Neural cell (in vitro differentiated cells): ENCODE data around the gene SPTBN2. TPM values are rescaled to one million over a fixed set of nuclear protein-coding genes. Genes with fewer than 3 reads are reported as not detected.

Source experiments
- H2AFZ ChIP-seq: fragments of 200-600, 300-800 bp; sonication (generic), shearing (Covaris generic); 2 replicates; pipeline ENCODE4 v1.6.0; 2014; ENCODE audit warnings: low read depth, mild to moderate bottlenecking, antibody characterized with exemption, low read length, moderate library complexity
- H3F3A ChIP-seq: fragments of 200-600 bp; shearing (Covaris generic); 2 replicates; pipeline ENCODE4 v1.6.1; 2016; ENCODE audit warnings: mild to moderate bottlenecking, moderate library complexity, mixed read lengths, antibody characterized with exemption, low read length; ENCODE audit not compliant: insufficient read depth, poor library complexity, severe bottlenecking
- H3K27ac ChIP-seq: fragments of 200-600, 300-800 bp; sonication (generic), shearing (Covaris generic); 2 replicates; pipeline ENCODE4 v1.5.1; 2014; ENCODE audit warnings: mild to moderate bottlenecking, low read length, moderate library complexity
- H3K27me3 ChIP-seq: fragments of 300-800, 200-600 bp; sonication (generic), shearing (Covaris generic); 2 replicates; pipeline ENCODE4 v1.6.0; 2014; ENCODE audit warnings: mild to moderate bottlenecking, low read depth, low read length, moderate library complexity; ENCODE audit not compliant: insufficient read depth
- H3K36me3 ChIP-seq: fragments of 300-800, 200-600 bp; sonication (generic), shearing (Covaris generic); 2 replicates; pipeline ENCODE4 v1.5.1; 2014; ENCODE audit warnings: mild to moderate bottlenecking, antibody characterized with exemption, low read length, moderate library complexity; ENCODE audit not compliant: insufficient read depth
- H3K4me2 ChIP-seq: fragments of 300-800, 200-600 bp; sonication (generic), shearing (Covaris generic); 2 replicates; pipeline ENCODE4 v1.6.0; 2014; ENCODE audit warnings: mild to moderate bottlenecking, low read length
- H3K4me3 ChIP-seq: fragments of 300-800, 200-600 bp; sonication (generic), shearing (Covaris generic); 2 replicates; pipeline ENCODE4 v1.5.1; 2014; ENCODE audit warnings: mild to moderate bottlenecking, low read length, moderate library complexity
- H3K79me2 ChIP-seq: fragments of 200-600 bp; shearing (Covaris generic); replicated peaks from 2 replicates; pipeline ENCODE4 v1.6.0; 2014; ENCODE audit warnings: mild to moderate bottlenecking, low read length, moderate library complexity; ENCODE audit not compliant: insufficient read depth
- H3K9ac ChIP-seq: fragments of 300-800, 200-600 bp; sonication (generic), shearing (Covaris generic); 2 replicates; pipeline ENCODE4 v1.6.1; 2016; ENCODE audit warnings: mild to moderate bottlenecking, low read length, mixed read lengths
- H3K9me2 ChIP-seq: fragments of 200-600 bp; shearing (Covaris generic); 2 replicates; pipeline ENCODE4 v1.6.1; 2016; ENCODE audit warnings: mild to moderate bottlenecking, low read length, mixed read lengths; ENCODE audit not compliant: insufficient read depth
- H3K9me3 ChIP-seq: fragments of 200-600, 300-800 bp; sonication (generic), shearing (Covaris generic); 2 replicates; pipeline ENCODE4 v1.6.1; 2016; ENCODE audit warnings: mild to moderate bottlenecking, mixed run types, low read length, moderate library complexity, mixed read lengths
- H4K20me1 ChIP-seq: fragments of 200-600 bp; shearing (Covaris generic); 2 replicates; pipeline ENCODE4 v1.6.1; 2016; ENCODE audit warnings: mild to moderate bottlenecking, mixed run types; ENCODE audit not compliant: insufficient read depth
- EP300 ChIP-seq: fragments of 450-650 bp; conservative IDR thresholded peaks from 2 replicates; pipeline ENCODE4 v1.6.1; 2014; ENCODE audit warnings: antibody characterized with exemption, mild to moderate bottlenecking, moderate library complexity; ENCODE audit not compliant: poor library complexity, severe bottlenecking
- EZH2 ChIP-seq: fragments of 200-600, 300-800 bp; shearing (Covaris generic), sonication (generic); IDR thresholded peaks from 2 replicates; pipeline ENCODE4 v1.6.1; 2014; ENCODE audit warnings: antibody characterized with exemption, low read length, borderline replicate concordance, mild to moderate bottlenecking; ENCODE audit not compliant: insufficient read depth, poor library complexity, severe bottlenecking
- MXI1 ChIP-seq: fragments of 450-650 bp; conservative IDR thresholded peaks from 2 replicates; pipeline ENCODE4 v1.6.1; 2014; ENCODE audit warnings: antibody characterized with exemption, mild to moderate bottlenecking; ENCODE audit not compliant: poor library complexity, severe bottlenecking
- POLR2AphosphoS5 ChIP-seq: IDR thresholded peaks from 2 replicates; pipeline ENCODE4 v1.6.1; 2012
- RAD21 ChIP-seq: fragments of 450-650 bp; conservative IDR thresholded peaks from 2 replicates; pipeline ENCODE4 v1.6.1; 2014; ENCODE audit warnings: antibody characterized with exemption, mild to moderate bottlenecking, moderate library complexity
- SMC3 ChIP-seq: fragments of 450-650 bp; conservative IDR thresholded peaks from 2 replicates; pipeline ENCODE4 v1.6.1; 2014; ENCODE audit warnings: antibody characterized with exemption, mild to moderate bottlenecking, moderate library complexity; ENCODE audit not compliant: poor library complexity
- TAF1 ChIP-seq: IDR thresholded peaks from 2 replicates; pipeline ENCODE4 v1.6.1; 2012; ENCODE audit warnings: low read depth
- polyA plus RNA-seq: library from polyadenylated mRNA; depleted of rRNA; stranded (reverse); fragments of >200 nt; gene quantifications from 2 replicates; pipeline ENCODE4 v1.2.3, GENCODE V29; 2014
- TF ChIP-seq, protein P1 (sequence below): IDR thresholded peaks from 2 replicates; pipeline ENCODE4 v1.6.1; 2012; ENCODE audit warnings: borderline replicate concordance
- TF ChIP-seq, protein P2 (sequence below): fragments of 450-650 bp; IDR thresholded peaks from 2 replicates; pipeline ENCODE4 v1.5.1; 2014; ENCODE audit warnings: antibody characterized with exemption, mild to moderate bottlenecking, moderate library complexity; ENCODE audit not compliant: poor library complexity, severe bottlenecking

SPTBN2 gene
- polyA plus RNA-seq, 1 donor from 2014 or later: 159 TPM

DNA sequence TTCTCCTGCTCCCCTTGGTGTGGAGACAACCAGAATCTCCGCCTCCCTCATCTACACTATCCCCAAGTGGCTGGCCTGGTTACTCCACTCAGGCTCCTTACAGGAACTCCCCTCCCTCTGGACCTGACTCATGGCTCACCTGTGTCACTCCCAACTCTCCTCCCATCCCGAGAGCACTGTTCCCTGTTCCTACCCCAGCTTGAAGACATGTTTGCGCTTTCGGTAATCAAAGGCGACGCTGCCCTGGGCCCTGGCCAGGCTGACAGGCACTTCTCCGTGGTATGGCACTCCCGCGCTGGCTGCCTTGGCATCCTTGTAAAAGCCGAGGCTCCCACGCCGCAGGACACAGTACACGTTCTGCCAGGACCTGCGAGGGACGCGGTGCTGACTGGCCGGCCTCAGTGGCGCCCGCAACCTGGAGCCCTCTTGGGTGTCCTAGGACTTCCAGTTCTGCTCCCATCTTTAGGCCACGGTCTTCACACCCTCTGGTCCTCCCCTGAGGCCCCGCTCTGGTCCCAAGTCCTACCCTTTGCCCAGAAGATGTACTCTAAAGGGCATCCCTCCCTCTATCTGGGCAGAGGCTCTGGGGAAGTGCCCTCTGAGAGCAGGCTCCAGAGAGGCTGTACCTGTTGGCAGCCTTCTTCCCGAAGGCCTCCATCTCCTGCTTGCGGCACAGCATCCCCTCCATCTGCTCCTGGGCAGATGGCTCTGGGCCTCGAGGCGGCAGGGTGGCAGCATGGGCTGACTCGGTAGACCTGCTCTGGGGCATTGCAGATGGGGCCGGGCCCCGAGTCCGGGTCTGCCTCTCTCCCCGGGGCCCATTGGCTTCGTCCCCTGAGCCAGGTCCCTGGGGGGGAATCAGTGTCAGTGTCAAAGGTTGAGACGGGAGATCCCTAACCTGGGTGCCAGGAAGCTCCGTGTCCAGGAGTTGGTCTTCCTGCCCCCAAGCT is 41.9 kb downstream of the SPTBN2 start:
- no peak overlapping the region for H3K4me2 ChIP-seq
- no peaks in the 10 kb centered on the region for H3F3A ChIP-seq
- no peak overlapping the region for H3K4me3 ChIP-seq
- H3K27ac ChIP-seq: no peak overlapping the region
- TF ChIP-seq MXI1 (no peak), EZH2 (no peak), TAF1 (no peak), POLR2AphosphoS5 (no peak), RAD21 (no peak), SMC3 (no peak), EP300 (no peak)
- TF ChIP-seq, protein P1, sequence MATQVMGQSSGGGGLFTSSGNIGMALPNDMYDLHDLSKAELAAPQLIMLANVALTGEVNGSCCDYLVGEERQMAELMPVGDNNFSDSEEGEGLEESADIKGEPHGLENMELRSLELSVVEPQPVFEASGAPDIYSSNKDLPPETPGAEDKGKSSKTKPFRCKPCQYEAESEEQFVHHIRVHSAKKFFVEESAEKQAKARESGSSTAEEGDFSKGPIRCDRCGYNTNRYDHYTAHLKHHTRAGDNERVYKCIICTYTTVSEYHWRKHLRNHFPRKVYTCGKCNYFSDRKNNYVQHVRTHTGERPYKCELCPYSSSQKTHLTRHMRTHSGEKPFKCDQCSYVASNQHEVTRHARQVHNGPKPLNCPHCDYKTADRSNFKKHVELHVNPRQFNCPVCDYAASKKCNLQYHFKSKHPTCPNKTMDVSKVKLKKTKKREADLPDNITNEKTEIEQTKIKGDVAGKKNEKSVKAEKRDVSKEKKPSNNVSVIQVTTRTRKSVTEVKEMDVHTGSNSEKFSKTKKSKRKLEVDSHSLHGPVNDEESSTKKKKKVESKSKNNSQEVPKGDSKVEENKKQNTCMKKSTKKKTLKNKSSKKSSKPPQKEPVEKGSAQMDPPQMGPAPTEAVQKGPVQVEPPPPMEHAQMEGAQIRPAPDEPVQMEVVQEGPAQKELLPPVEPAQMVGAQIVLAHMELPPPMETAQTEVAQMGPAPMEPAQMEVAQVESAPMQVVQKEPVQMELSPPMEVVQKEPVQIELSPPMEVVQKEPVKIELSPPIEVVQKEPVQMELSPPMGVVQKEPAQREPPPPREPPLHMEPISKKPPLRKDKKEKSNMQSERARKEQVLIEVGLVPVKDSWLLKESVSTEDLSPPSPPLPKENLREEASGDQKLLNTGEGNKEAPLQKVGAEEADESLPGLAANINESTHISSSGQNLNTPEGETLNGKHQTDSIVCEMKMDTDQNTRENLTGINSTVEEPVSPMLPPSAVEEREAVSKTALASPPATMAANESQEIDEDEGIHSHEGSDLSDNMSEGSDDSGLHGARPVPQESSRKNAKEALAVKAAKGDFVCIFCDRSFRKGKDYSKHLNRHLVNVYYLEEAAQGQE: no peak
- TF ChIP-seq, protein P2, sequence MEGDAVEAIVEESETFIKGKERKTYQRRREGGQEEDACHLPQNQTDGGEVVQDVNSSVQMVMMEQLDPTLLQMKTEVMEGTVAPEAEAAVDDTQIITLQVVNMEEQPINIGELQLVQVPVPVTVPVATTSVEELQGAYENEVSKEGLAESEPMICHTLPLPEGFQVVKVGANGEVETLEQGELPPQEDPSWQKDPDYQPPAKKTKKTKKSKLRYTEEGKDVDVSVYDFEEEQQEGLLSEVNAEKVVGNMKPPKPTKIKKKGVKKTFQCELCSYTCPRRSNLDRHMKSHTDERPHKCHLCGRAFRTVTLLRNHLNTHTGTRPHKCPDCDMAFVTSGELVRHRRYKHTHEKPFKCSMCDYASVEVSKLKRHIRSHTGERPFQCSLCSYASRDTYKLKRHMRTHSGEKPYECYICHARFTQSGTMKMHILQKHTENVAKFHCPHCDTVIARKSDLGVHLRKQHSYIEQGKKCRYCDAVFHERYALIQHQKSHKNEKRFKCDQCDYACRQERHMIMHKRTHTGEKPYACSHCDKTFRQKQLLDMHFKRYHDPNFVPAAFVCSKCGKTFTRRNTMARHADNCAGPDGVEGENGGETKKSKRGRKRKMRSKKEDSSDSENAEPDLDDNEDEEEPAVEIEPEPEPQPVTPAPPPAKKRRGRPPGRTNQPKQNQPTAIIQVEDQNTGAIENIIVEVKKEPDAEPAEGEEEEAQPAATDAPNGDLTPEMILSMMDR: no peak
- H2AFZ ChIP-seq: no peak overlapping the region
- H3K27me3 ChIP-seq: no peaks in the 10 kb centered on the region
- no peaks in the 10 kb centered on the region for H3K36me3 ChIP-seq
- H3K9me3 ChIP-seq: no peaks in the 10 kb centered on the region
- H4K20me1 ChIP-seq: no peaks in the 10 kb centered on the region
- H3K9ac ChIP-seq: no peak overlapping the region
- H3K9me2 ChIP-seq: no peaks in the 10 kb centered on the region
- no peaks in the 10 kb centered on the region for H3K79me2 ChIP-seq

DNA sequence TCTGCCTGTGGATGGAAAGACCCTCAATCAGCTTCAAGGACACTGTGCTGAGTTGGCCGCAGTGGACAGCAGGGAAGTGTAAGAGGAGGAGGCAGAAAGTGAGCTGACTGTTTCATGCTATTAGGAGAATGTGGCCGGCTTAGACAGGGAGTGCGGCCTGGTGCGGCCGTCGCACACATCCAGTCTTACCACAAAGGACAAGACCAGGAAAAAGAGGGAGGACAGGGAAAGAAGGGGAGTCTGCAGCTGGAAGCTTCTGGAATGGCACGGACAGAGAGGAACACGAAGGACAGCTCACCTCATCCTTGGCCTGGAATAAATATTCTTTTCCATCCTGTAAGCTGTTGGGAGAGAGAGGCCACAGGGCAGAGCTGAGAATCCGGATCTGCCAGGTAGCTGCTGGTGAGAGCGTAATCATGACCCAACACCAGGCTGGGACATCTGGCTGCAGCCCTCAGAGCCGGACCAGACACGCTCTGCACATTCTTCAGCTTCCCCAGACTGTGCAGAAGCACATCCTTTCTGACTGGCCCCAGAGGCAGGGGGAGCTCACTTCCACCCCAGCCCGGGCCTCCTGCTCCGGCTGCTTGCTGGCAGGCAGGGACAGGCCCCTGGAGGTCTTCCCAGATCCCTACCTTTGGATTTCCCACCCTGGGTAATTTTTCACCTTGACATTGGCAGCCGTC is 42.8 kb downstream of the SPTBN2 start:
- no peaks in the 10 kb centered on the region for H3K79me2 ChIP-seq
- no peaks in the 10 kb centered on the region for H3K36me3 ChIP-seq
- H3K4me3 ChIP-seq: no peak overlapping the region
- no peak overlapping the region for H2AFZ ChIP-seq
- H3K27me3 ChIP-seq: no peaks in the 10 kb centered on the region
- H3K4me2 ChIP-seq: no peak overlapping the region
- no peaks in the 10 kb centered on the region for H4K20me1 ChIP-seq
- TF ChIP-seq, protein P1: no peak
- TF ChIP-seq, protein P2: no peak
- no peak for TF ChIP-seq MXI1
- TF ChIP-seq EZH2: no peak
- TF ChIP-seq POLR2AphosphoS5: no peak
- no peak overlapping the region for H3K27ac ChIP-seq
- H3K9ac ChIP-seq: no peak overlapping the region
- H3F3A ChIP-seq: no peaks in the 10 kb centered on the region
- H3K9me3 ChIP-seq: no peaks in the 10 kb centered on the region
- H3K9me2 ChIP-seq: no peaks in the 10 kb centered on the region
